Measurements from ENCODE around the gene SPTAN1.

SPTAN1 gene

DNA sequence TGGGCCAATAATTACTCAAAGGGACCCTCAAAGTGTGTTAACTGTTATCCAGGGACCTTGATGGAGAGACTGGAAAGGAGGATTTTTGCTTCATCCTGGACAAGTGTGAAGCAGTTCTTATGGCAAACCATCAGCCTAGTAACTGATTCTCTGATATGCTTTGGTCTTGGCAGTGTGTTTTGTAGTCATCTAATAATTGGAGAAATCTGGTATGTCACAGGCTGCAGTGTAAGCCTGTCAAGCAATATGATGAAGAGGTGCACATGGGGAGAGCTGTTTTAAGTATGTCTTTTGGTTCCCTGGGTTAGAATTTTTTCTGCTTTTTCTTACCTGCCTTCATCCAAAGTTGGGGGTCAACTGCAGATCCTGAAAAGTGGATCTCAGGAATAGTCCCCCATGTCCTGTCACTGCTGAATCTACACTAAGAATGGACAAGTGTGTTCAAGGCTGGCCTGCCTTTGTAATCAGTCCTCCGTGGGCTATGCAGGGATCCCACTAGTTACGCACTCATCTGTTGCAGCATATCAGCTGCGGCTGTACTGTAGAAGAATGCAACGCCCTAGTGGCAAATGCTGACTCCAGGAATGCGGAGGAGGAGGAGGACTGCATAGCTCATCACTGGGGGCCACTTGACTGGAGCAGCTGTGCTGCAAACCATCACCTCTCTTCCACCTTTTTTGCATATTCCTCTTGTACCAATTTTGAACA is 1.9 kb downstream of the SPTAN1 start:
- Histone ChIP-seq H3K36me3 (ENCODE audit: insufficient read depth, low read length) (no peaks in the 10 kb centered on the region), H4K20me1 (ENCODE audit: insufficient read depth, low read length, poor library complexity, severe bottlenecking) (peaks cover 34% of the 10 kb centered on the region), H3K9ac (ENCODE audit: low read depth, low read length, poor library complexity, severe bottlenecking) (peak overlapping the region; percentile 75), H3F3A (ENCODE audit: low read depth) (peaks cover 10% of the 10 kb centered on the region), H3K4me2 (ENCODE audit: low read depth, low read length, poor library complexity, severe bottlenecking) (peak overlapping the region; percentile 84), H3K79me2 (ENCODE audit: insufficient read depth, low read length) (peaks cover 55% of the 10 kb centered on the region), H2AFZ (ENCODE audit: low read length) (no peak overlapping the region), H3K4me3 (ENCODE audit: low read length, poor library complexity, severe bottlenecking) (peak overlapping the region; percentile 76), H3K9me2 (replicated peaks; ENCODE audit: low read depth, low read length) (no peaks in the 10 kb centered on the region), H3K4me1 (ENCODE audit: insufficient read depth, low read length, poor library complexity, severe bottlenecking) (peaks cover 61% of the 10 kb centered on the region), H3K9me3 (ENCODE audit: insufficient read depth, low read depth, low read length) (no peaks in the 10 kb centered on the region), H3K27me3 (ENCODE audit: insufficient read depth, low read length, poor library complexity, severe bottlenecking) (no peaks in the 10 kb centered on the region)
- TF ChIP-seq, protein P1, sequence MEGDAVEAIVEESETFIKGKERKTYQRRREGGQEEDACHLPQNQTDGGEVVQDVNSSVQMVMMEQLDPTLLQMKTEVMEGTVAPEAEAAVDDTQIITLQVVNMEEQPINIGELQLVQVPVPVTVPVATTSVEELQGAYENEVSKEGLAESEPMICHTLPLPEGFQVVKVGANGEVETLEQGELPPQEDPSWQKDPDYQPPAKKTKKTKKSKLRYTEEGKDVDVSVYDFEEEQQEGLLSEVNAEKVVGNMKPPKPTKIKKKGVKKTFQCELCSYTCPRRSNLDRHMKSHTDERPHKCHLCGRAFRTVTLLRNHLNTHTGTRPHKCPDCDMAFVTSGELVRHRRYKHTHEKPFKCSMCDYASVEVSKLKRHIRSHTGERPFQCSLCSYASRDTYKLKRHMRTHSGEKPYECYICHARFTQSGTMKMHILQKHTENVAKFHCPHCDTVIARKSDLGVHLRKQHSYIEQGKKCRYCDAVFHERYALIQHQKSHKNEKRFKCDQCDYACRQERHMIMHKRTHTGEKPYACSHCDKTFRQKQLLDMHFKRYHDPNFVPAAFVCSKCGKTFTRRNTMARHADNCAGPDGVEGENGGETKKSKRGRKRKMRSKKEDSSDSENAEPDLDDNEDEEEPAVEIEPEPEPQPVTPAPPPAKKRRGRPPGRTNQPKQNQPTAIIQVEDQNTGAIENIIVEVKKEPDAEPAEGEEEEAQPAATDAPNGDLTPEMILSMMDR (conservative IDR thresholded peaks at IDR 0.05; ENCODE audit: low read length) = no peak
- TF ChIP-seq EZH2phosphoT487 (IDR thresholded peaks at IDR 0.05; ENCODE audit: borderline replicate concordance) = no peak

DNA sequence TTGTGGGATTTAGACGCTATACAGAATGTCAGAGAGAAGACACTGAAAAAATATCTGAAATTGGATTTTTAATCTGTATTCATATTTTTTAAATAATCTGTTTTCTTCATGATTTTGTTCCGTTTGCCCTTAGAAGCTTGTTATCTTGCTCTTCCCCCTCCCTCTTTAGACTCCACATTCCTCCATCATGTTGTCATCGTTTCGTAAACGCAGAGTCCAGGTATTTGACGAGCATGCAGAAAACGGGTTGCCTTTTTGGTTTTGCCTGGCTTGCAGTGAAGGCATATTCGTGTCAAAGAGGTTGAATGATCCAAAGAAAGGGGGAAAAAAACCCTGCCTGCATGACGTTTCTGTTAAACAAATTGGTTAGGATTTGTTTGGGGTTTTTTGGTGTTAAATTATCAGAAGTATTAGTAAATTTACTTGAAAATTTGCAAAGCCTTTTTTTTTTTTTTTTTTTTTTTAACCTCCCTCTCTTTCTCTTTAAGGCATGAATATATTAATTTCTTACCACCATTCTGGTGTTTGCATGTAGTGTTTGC is 2.9 kb downstream of the SPTAN1 start:
- Histone ChIP-seq H4K20me1 (ENCODE audit: insufficient read depth, low read length, poor library complexity, severe bottlenecking) (peaks cover 34% of the 10 kb centered on the region), H3K36me3 (ENCODE audit: insufficient read depth, low read length) (no peaks in the 10 kb centered on the region), H3K9ac (ENCODE audit: low read depth, low read length, poor library complexity, severe bottlenecking) (no peak overlapping the region), H3K4me3 (ENCODE audit: low read length, poor library complexity, severe bottlenecking) (peak overlapping the region; percentile 76), H3K4me1 (ENCODE audit: insufficient read depth, low read length, poor library complexity, severe bottlenecking) (peaks cover 65% of the 10 kb centered on the region), H3K79me2 (ENCODE audit: insufficient read depth, low read length) (peaks cover 58% of the 10 kb centered on the region), H3K4me2 (ENCODE audit: low read depth, low read length, poor library complexity, severe bottlenecking) (peak overlapping the region; percentile 84), H3F3A (ENCODE audit: low read depth) (peaks cover 11% of the 10 kb centered on the region), H2AFZ (ENCODE audit: low read length) (no peak overlapping the region), H3K9me2 (replicated peaks; ENCODE audit: low read depth, low read length) (no peaks in the 10 kb centered on the region), H3K27me3 (ENCODE audit: insufficient read depth, low read length, poor library complexity, severe bottlenecking) (no peaks in the 10 kb centered on the region), H3K9me3 (ENCODE audit: insufficient read depth, low read depth, low read length) (no peaks in the 10 kb centered on the region)
- TF ChIP-seq, protein P1 (conservative IDR thresholded peaks at IDR 0.05; ENCODE audit: low read length) = no peak
- TF ChIP-seq EZH2phosphoT487 (IDR thresholded peaks at IDR 0.05; ENCODE audit: borderline replicate concordance) = no peak

DNA sequence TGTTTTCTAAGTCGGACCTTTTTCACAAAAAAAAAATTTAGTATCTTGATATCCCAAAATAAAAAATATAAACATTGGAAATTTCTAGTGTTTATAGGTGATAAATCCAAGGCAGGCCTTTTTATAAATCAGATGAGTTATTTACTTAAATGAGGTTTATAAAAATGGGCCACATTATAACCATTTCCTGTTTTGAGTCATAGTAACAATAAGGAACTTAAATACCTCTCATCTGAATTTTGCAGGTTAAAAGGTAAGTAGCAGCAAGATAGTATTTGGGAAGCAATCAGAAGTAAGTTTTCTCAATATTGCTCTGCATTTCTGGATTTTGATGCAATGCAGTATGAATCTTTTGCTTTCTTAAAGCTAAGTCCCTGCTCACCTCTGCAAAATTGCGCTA is 3.9 kb downstream of the SPTAN1 start:
- H3K9ac ChIP-seq (ENCODE audit: low read depth, low read length, poor library complexity, severe bottlenecking) = no peak overlapping the region
- H3K27me3 ChIP-seq (ENCODE audit: insufficient read depth, low read length, poor library complexity, severe bottlenecking) = no peaks in the 10 kb centered on the region
- H4K20me1 ChIP-seq (ENCODE audit: insufficient read depth, low read length, poor library complexity, severe bottlenecking) = peaks cover 34% of the 10 kb centered on the region
- H3K4me1 ChIP-seq (ENCODE audit: insufficient read depth, low read length, poor library complexity, severe bottlenecking) = peaks cover 62% of the 10 kb centered on the region
- H3K9me2 ChIP-seq (replicated peaks; ENCODE audit: low read depth, low read length) = no peaks in the 10 kb centered on the region
- H2AFZ ChIP-seq (ENCODE audit: low read length) = no peak overlapping the region
- TF ChIP-seq, protein P1 (conservative IDR thresholded peaks at IDR 0.05; ENCODE audit: low read length) = no peak
- no peak for TF ChIP-seq EZH2phosphoT487 (IDR thresholded peaks at IDR 0.05; ENCODE audit: borderline replicate concordance)
- H3K79me2 ChIP-seq (ENCODE audit: insufficient read depth, low read length) = peaks cover 66% of the 10 kb centered on the region
- no peaks in the 10 kb centered on the region for H3K9me3 ChIP-seq (ENCODE audit: insufficient read depth, low read depth, low read length)
- H3F3A ChIP-seq (ENCODE audit: low read depth) = peaks cover 11% of the 10 kb centered on the region
- no peaks in the 10 kb centered on the region for H3K36me3 ChIP-seq (ENCODE audit: insufficient read depth, low read length)
- H3K4me3 ChIP-seq (ENCODE audit: low read length, poor library complexity, severe bottlenecking) = no peak overlapping the region
- peak overlapping the region; percentile 84 for H3K4me2 ChIP-seq (ENCODE audit: low read depth, low read length, poor library complexity, severe bottlenecking)

Data from Loucy (cell line).